ENCODE results near the gene CYP2U1.
"Not testable (repeated sequence)": the region's sequence is repeated elsewhere in the genome, so short reads cannot be mapped to it uniquely, and the experiment has no call there.

CYP2U1 gene

GRCh38 chr4:107922486-107923473 lies 8.6 kb upstream of the CYP2U1 start:
- no peak for DNase-seq (ENCODE audit: low read depth in 2 of 2)

GRCh38 chr4:107925713-107926112 lies 5.6 kb upstream of the CYP2U1 start:
- not testable (repeated sequence) for DNase-seq (ENCODE audit: low read depth in 2 of 2)

GRCh38 chr4:107926875-107927274 lies 4.5 kb upstream of the CYP2U1 start:
- DNase-seq (ENCODE audit: low read depth in 2 of 2) = not testable (repeated sequence)

GRCh38 chr4:107931775-107932321 lies 499 bp downstream of the CYP2U1 start:
- peak; percentile 2 to 21 for DNase-seq (ENCODE audit: low read depth in 2 of 2)

- DNase-seq (ENCODE audit: low read depth in 2 of 2) = no peak
Observed at GRCh38 chr4:107935246-107935645, 3.9 kb downstream of the CYP2U1 start.

GRCh38 chr4:107937040-107937439 lies 5.7 kb downstream of the CYP2U1 start:
- no peak for DNase-seq (ENCODE audit: low read depth in 2 of 2)

- no peak for DNase-seq (ENCODE audit: low read depth in 2 of 2)
Observed at GRCh38 chr4:107939307-107939706, 8.0 kb downstream of the CYP2U1 start.

- no peak for DNase-seq (ENCODE audit: low read depth in 2 of 2)
Observed at GRCh38 chr4:107945809-107946208, 14.5 kb downstream of the CYP2U1 start.

GRCh38 chr4:107950746-107951540 lies 19.6 kb downstream of the CYP2U1 start:
- no peak for DNase-seq (ENCODE audit: low read depth in 2 of 2)

GRCh38 chr4:107951551-107951950 lies 20.2 kb downstream of the CYP2U1 start:
- no peak for DNase-seq (ENCODE audit: low read depth in 2 of 2)

- no peak for DNase-seq (ENCODE audit: low read depth in 2 of 2)
Observed at GRCh38 chr4:107956011-107956410, 24.7 kb downstream of the CYP2U1 start.

GRCh38 chr4:107966903-107967302 lies 35.6 kb downstream of the CYP2U1 start:
- no peak for DNase-seq (ENCODE audit: low read depth in 2 of 2)

GRCh38 chr4:107967519-107967918 lies 36.2 kb downstream of the CYP2U1 start:
- DNase-seq (ENCODE audit: low read depth in 2 of 2) = not testable (repeated sequence)

GRCh38 chr4:107967921-107968320 lies 36.6 kb downstream of the CYP2U1 start:
- not testable (repeated sequence) for DNase-seq (ENCODE audit: low read depth in 2 of 2)

GRCh38 chr4:107970063-107970798 lies 38.9 kb downstream of the CYP2U1 start:
- no peak for DNase-seq (ENCODE audit: low read depth in 2 of 2)

GRCh38 chr4:107972605-107973004 lies 41.3 kb downstream of the CYP2U1 start:
- no peak for DNase-seq (ENCODE audit: low read depth in 2 of 2)

- no peak for DNase-seq (ENCODE audit: low read depth in 2 of 2)
Observed at GRCh38 chr4:107974523-107974922, 43.2 kb downstream of the CYP2U1 start.

GRCh38 chr4:107977482-107977881 lies 46.1 kb downstream of the CYP2U1 start:
- DNase-seq (ENCODE audit: low read depth in 2 of 2) = no peak

- no peak for DNase-seq (ENCODE audit: low read depth in 2 of 2)
Observed at GRCh38 chr4:107977966-107978705, 46.8 kb downstream of the CYP2U1 start.

GRCh38 chr4:107978716-107979451 lies 47.5 kb downstream of the CYP2U1 start:
- DNase-seq (ENCODE audit: low read depth in 2 of 2) = no peak
